ENCODE measurements around the gene STMN3. TPM values are rescaled to one million over a fixed set of nuclear protein-coding genes. Genes with fewer than 3 reads are reported as not detected.

STMN3 gene
- total and polyA plus RNA-seq, 2 of the 8 experiments (the other 6 are each of a cell fraction or from before 2014, with no cell fraction given) = 51.5 to 63.1 TPM

DNA sequence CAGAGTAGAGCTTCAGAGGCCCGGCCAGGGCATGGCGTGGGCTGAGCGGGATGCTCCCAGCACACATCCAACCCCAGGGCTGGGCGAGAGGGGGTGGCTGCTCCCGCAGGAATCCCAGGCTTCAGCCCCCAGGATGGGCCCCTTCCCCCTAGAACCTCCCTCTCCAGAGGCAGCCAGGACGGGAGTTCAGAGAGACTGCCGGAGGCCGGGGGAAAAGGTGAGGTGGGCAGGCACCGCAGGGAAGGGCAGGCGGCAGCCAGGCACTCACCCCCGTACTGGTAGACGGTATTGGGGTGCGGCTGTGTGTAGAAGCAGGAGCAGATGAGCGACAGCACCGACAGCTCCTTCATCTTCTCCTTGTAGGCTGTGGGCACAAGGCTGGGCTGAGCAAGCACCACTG is 9.3 kb downstream of the STMN3 start (continued):
- TF ChIP-seq ZNF274 (IDR thresholded peaks at IDR 0.05; ENCODE audit: borderline replicate concordance, extremely low read depth, low read length) (no peak), TCF12 (IDR thresholded peaks at IDR 0.05; ENCODE audit: low read depth, low read length) (no peak), SIN3A (conservative IDR thresholded peaks at IDR 0.05 in 1 of 2, IDR thresholded peaks at IDR 0.05 in 1 of 2; ENCODE audit: low read depth in 1 of 2, low read length in 2 of 2) (no peak)

All from H1 (cell line).